HK-2 (cell line): ENCODE results near the gene IL18BP.

Experiments used
- DNase-seq: peaks from one replicate; pipeline ENCODE4 v3.0.0-alpha.2; 2018; ENCODE audit not compliant: unreplicated experiment

Gene IL18BP

GRCh38 chr11:72045849-72046248 lies 47.1 kb downstream of the IL18BP start:
- no peak for DNase-seq

DNA sequence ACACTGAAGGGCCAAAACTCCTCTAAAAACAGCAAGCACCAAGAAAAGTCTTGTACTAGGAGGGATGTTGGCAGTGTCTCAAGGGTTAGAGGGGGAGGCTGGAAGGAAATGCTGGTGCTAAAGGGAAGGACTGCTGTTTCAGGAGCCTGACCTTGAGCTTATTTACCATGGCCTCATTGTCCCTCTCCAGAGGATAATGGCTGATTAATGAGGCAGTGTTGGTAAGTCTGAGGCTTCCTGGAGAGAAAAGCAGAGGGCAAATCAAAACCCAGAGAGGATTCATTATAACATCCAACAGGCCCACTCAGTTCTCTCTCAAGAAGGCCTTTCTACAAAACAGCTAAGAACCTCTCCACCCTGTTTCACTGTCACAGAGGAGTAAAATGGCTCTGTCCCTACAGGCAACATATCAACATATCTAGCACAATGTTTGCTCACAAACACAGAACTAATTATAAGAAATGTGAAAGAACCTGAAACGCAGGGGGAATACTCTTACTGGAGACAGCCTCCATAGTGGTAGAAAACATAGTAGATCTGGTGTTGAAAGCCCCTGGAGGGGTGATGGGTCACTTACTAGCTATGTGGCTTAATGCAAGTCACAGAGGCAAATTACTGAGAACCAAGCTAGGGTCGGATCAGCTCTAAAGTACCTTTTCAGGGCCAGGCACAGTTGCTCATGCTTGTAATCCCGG lies 50.2 kb downstream of the IL18BP start:
- DNase-seq: no peak
